WERI-Rb-1 (cell line): ENCODE results near the gene PKN1.
"Not testable (repeated sequence)": the region's sequence is repeated elsewhere in the genome, so short reads cannot be mapped to it uniquely, and the experiment has no call there.

Experiments used
- DNase-seq: peaks from one replicate; pipeline ENCODE4 v3.0.0-alpha.2; 2020
- H3K27ac ChIP-seq: fragments of 250-450 bp; sonication (Bioruptor Pico); 2 replicates; pipeline ENCODE4 v1.5.1; 2020; ENCODE audit warnings: mild to moderate bottlenecking, moderate library complexity
- H3K27me3 ChIP-seq: fragments of 250-450 bp; sonication (Bioruptor Pico); 2 replicates; pipeline ENCODE4 v1.5.1; 2021; ENCODE audit warnings: mild to moderate bottlenecking, low read depth, moderate library complexity; ENCODE audit not compliant: insufficient read depth, severe bottlenecking
- H3K36me3 ChIP-seq: fragments of 250-450 bp; sonication (Bioruptor Pico); 2 replicates; pipeline ENCODE4 v1.5.1; 2020; ENCODE audit warnings: mild to moderate bottlenecking, moderate library complexity
- H3K4me3 ChIP-seq: 2 replicates; pipeline ENCODE4 v1.5.1; 2011; ENCODE audit warnings: low read depth, mild to moderate bottlenecking, control low read depth, low read length
- H3K9me3 ChIP-seq: fragments of 250-450 bp; sonication (Bioruptor Pico); 2 replicates; pipeline ENCODE4 v1.5.1; 2021; ENCODE audit warnings: mild to moderate bottlenecking, moderate library complexity; ENCODE audit not compliant: severe bottlenecking
- TF ChIP-seq, protein P1 (sequence below): IDR thresholded peaks from 2 replicates; pipeline ENCODE4 v1.5.1; 2011; ENCODE audit warnings: low read depth, mild to moderate bottlenecking, control low read depth, inconsistent platforms, low read length

The PKN1 gene

GRCh38 chr19:14449321-14449720 is 16.2 kb downstream of the PKN1 start:
- TF ChIP-seq, protein P1, sequence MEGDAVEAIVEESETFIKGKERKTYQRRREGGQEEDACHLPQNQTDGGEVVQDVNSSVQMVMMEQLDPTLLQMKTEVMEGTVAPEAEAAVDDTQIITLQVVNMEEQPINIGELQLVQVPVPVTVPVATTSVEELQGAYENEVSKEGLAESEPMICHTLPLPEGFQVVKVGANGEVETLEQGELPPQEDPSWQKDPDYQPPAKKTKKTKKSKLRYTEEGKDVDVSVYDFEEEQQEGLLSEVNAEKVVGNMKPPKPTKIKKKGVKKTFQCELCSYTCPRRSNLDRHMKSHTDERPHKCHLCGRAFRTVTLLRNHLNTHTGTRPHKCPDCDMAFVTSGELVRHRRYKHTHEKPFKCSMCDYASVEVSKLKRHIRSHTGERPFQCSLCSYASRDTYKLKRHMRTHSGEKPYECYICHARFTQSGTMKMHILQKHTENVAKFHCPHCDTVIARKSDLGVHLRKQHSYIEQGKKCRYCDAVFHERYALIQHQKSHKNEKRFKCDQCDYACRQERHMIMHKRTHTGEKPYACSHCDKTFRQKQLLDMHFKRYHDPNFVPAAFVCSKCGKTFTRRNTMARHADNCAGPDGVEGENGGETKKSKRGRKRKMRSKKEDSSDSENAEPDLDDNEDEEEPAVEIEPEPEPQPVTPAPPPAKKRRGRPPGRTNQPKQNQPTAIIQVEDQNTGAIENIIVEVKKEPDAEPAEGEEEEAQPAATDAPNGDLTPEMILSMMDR, result no peak
- no peak overlapping the region for H3K27ac ChIP-seq
- H3K4me3 ChIP-seq, result no peak overlapping the region
- peaks cover 79% of the 10 kb centered on the region for H3K36me3 ChIP-seq
- no peaks in the 10 kb centered on the region for H3K27me3 ChIP-seq
- H3K9me3 ChIP-seq, result no peaks in the 10 kb centered on the region
- DNase-seq, result no peak

GRCh38 chr19:14450168-14450874 is 17.2 kb downstream of the PKN1 start:
- DNase-seq, result peak; percentile 86
- Histone ChIP-seq H3K4me3 (no peak overlapping the region), H3K27ac (no peak overlapping the region), H3K9me3 (no peaks in the 10 kb centered on the region), H3K36me3 (peaks cover 77% of the 10 kb centered on the region), H3K27me3 (no peaks in the 10 kb centered on the region)
- TF ChIP-seq, protein P1, result no peak

GRCh38 chr19:14450876-14451275 is 17.8 kb downstream of the PKN1 start:
- TF ChIP-seq, protein P1, result no peak
- H3K4me3 ChIP-seq, result no peak overlapping the region
- no peak overlapping the region for H3K27ac ChIP-seq
- no peak for DNase-seq
- peaks cover 73% of the 10 kb centered on the region for H3K36me3 ChIP-seq
- H3K9me3 ChIP-seq, result no peaks in the 10 kb centered on the region
- H3K27me3 ChIP-seq, result no peaks in the 10 kb centered on the region

GRCh38 chr19:14452303-14452702 is 19.2 kb downstream of the PKN1 start:
- not testable (repeated sequence) for H3K4me3 ChIP-seq, DNase-seq, H3K9me3 ChIP-seq, H3K27me3 ChIP-seq, H3K27ac ChIP-seq
- peaks cover 59% of the 10 kb centered on the region for H3K36me3 ChIP-seq

- Histone ChIP-seq H3K4me3 (no peak overlapping the region), H3K36me3 (peaks cover 38% of the 10 kb centered on the region), H3K27me3 (no peaks in the 10 kb centered on the region), H3K27ac (no peak overlapping the region), H3K9me3 (no peaks in the 10 kb centered on the region)
- TF ChIP-seq, protein P1, result no peak
- DNase-seq, result no peak
Measured at GRCh38 chr19:14459703-14460102, 26.6 kb downstream of the PKN1 start.

DNA sequence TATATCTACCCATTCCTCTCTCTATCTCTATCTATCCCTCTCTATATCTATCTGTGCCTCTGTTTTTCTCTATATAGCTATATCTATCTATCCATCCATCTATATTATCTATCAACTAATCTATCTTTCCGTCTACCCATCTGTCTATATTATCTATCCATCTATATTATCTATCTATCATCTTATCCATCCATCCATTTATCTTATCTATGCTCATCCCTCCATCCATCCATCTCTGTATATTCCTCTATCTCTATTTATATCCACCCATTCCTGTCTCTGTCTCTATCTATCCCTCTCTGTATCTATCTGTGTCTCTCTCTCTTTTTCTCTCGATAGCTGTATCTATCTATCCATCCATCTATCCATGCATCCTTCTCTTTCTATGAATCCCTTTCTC is 27.8 kb downstream of the PKN1 start:
- no peak overlapping the region for H3K4me3 ChIP-seq
- H3K9me3 ChIP-seq, result no peaks in the 10 kb centered on the region
- DNase-seq, result no peak
- TF ChIP-seq, protein P1, result no peak
- no peaks in the 10 kb centered on the region for H3K27me3 ChIP-seq
- H3K27ac ChIP-seq, result no peak overlapping the region
- peaks cover 41% of the 10 kb centered on the region for H3K36me3 ChIP-seq

- H3K36me3 ChIP-seq, result peaks cover 54% of the 10 kb centered on the region
- H3K27ac ChIP-seq, H3K9me3 ChIP-seq, H3K27me3 ChIP-seq, DNase-seq, H3K4me3 ChIP-seq: not testable (repeated sequence)
Measured at GRCh38 chr19:14462401-14462800, 29.3 kb downstream of the PKN1 start.
